Measurements from ENCODE around the gene PRDM15.

Gene PRDM15

GRCh38 chr21:41883582-41883981 is 4.4 kb upstream of the PRDM15 start:
- no peak for DNase-seq (ENCODE audit: low read depth, low spot score)
- TF ChIP-seq CTCF (IDR thresholded peaks at IDR 0.05; ENCODE audit: insufficient read depth, low read length, missing control alignments), result no peak
- ChIA-PET CTCF (interaction anchor here (1.1 to 2.3 kb wide), 5 partner anchors 10 to 233 kb away, joined by 3 to 10 read pairs (median 4); no protein-coding TSS in a partner anchor), POLR2A (interaction anchor here (0.5 kb wide), 1 partner anchor 953 kb away, joined by 3 read pairs; no protein-coding TSS in a partner anchor)
- H3K4me3 ChIP-seq (ENCODE audit: low read depth, low read length), result no peak overlapping the region

- H3K4me3 ChIP-seq (ENCODE audit: low read depth, low read length), result no peak overlapping the region
- ChIA-PET POLR2A (no interaction called here), CTCF (interaction anchor here (1.1 kb wide), 1 partner anchor 17 kb away, joined by 3 read pairs; no protein-coding TSS in a partner anchor)
- TF ChIP-seq CTCF (IDR thresholded peaks at IDR 0.05; ENCODE audit: insufficient read depth, low read length, missing control alignments), result no peak
- DNase-seq (ENCODE audit: low read depth, low spot score), result no peak
Observed at GRCh38 chr21:41881051-41881450, 1.9 kb upstream of the PRDM15 start.

- POLR2A ChIA-PET, result interaction anchor here (1.0 kb wide), 1 partner anchor 122 kb away, joined by 3 read pairs; no protein-coding TSS in a partner anchor
- CTCF ChIA-PET, result interaction anchor here (0.7 to 1.2 kb wide), 4 partner anchors 18 to 242 kb away, joined by 3 to 5 read pairs (median 4); no protein-coding TSS in a partner anchor
- DNase-seq (ENCODE audit: low read depth, low spot score), result no peak
- H3K4me3 ChIP-seq (ENCODE audit: low read depth, low read length), result no peak overlapping the region
- TF ChIP-seq CTCF (IDR thresholded peaks at IDR 0.05; ENCODE audit: insufficient read depth, low read length, missing control alignments), result no peak
Observed at GRCh38 chr21:41880153-41880552, 1.0 kb upstream of the PRDM15 start.

GRCh38 chr21:41878831-41879189 is 334 bp downstream of the PRDM15 start:
- peak; percentile 44 for DNase-seq (ENCODE audit: low read depth, low spot score)
- ChIA-PET POLR2A (interaction anchor here (1.0 to 2.0 kb wide), 2 partner anchors 161 to 263 kb away, joined by 3 to 7 read pairs; no protein-coding TSS in a partner anchor), CTCF (interaction anchor here (1.2 to 2.5 kb wide), 2 partner anchors 62 to 239 kb away, joined by 4 to 15 read pairs; no protein-coding TSS in a partner anchor)
- H3K4me3 ChIP-seq (ENCODE audit: low read depth, low read length), result peak overlapping the region; percentile 78
- TF ChIP-seq CTCF (IDR thresholded peaks at IDR 0.05; ENCODE audit: insufficient read depth, low read length, missing control alignments), result no peak

- CTCF ChIA-PET, result interaction anchor here (0.8 to 2.5 kb wide), 9 partner anchors 11 to 595 kb away, joined by 3 to 15 read pairs (median 3); no protein-coding TSS in a partner anchor
- H3K4me3 ChIP-seq (ENCODE audit: low read depth, low read length), result peak overlapping the region; percentile 78
- DNase-seq (ENCODE audit: low read depth, low spot score), result no peak
- POLR2A ChIA-PET, result interaction anchor here (0.8 to 2.0 kb wide), 4 partner anchors 79 to 266 kb away, joined by 3 to 7 read pairs (median 4); no protein-coding TSS in a partner anchor
- no peak for TF ChIP-seq CTCF (IDR thresholded peaks at IDR 0.05; ENCODE audit: insufficient read depth, low read length, missing control alignments)
Observed at GRCh38 chr21:41877901-41878830, 978 bp downstream of the PRDM15 start.

All from AG04449 (cell line).